Suppressor macrophage treated with lipopolysaccharide for 1 hour (primary cell): ENCODE measurements around the gene SRPRB.

ENCODE experiments used
- DNase-seq, 3 donors: peaks; one replicate each; pipeline ENCODE4 v3.0.0-alpha.2; 2020 to 2022

Gene SRPRB

DNA sequence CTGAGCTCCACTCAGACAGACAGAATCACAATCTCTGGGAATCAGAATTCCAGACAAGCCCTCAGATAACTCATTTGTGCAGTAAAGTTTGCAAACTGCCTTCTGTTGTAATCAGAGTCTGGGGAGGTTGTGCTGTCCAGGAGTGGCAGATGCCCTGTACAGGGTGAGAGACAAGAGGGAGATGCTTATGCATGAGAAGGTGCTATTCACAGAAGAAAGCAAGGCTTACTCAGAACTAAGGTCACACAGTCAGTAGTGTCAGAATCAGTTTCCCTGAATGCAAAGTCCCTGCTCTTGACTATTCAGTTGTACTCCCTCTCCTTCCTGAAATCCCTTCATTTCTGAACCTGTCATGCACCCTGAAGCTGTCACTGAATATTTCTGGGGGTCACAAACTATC lies 43.7 kb downstream of the SRPRB start:
- no peak for DNase-seq

DNA sequence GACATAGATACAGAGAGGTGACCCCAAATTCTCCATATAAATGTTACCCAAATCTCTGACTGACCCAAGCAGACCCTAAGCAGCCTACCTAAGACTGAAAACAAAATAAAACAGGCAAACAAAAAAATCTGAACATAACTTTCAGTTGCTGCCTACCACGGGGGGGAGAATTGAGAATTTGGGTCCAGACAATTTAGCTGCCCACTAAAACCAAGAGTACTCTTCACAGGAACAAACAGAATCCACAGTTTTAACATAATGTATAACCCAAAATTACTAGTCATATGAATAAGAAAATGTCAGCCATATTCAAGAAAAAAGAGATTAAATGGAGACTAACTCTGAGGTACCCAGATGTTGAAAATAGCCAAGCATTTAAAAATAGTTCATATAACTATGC lies 44.4 kb downstream of the SRPRB start:
- DNase-seq, result no peak

DNA sequence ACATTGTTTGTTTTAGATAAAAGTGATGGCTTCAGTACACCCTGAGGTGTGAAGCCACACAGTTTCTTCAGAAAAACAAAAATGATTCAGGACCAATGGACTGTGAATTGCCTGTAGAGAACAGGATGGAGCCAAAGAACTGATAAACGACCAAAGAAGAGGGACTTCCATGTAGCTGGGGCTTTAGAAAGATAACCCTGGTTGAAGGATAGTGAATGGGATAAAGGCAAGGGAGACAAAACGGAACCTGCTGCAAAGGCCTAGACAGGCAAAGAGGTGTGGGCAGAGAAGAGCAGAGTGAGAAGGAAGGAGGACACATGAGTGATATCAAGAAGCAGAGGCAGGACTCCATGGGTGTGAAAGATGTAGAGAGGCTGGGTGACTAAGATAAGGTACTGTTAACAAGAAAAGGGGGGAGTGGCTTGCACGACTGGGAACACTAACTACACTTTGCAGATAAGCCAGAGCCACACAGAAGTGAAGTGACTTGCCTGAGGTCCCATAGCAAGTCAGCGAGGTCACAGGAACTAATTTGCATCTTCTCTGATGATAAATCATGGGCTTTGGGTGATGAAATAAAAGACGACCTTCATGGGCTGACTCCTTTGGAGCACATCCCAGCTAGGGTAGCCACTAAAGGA lies 45.8 kb downstream of the SRPRB start:
- no peak for DNase-seq

DNA sequence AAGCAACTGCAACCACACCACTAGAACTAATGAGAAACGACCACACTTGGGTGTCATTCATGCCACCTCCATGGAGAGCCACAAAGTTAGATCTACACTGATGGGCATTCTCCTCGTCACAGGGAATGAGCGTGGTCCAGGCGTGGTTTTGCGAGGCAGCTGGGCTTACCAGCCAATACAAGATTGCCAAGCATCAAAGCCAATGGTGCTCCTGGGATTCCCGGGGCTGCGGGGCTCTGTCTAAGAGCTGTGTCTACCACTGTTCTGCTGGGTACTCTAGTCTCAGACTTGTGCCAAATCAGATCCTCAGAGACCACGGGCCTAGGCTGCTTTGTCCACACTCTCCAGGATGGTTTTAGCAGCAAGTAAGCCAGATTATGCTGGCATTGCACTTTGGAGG lies 46.3 kb downstream of the SRPRB start:
- DNase-seq, result no peak

DNA sequence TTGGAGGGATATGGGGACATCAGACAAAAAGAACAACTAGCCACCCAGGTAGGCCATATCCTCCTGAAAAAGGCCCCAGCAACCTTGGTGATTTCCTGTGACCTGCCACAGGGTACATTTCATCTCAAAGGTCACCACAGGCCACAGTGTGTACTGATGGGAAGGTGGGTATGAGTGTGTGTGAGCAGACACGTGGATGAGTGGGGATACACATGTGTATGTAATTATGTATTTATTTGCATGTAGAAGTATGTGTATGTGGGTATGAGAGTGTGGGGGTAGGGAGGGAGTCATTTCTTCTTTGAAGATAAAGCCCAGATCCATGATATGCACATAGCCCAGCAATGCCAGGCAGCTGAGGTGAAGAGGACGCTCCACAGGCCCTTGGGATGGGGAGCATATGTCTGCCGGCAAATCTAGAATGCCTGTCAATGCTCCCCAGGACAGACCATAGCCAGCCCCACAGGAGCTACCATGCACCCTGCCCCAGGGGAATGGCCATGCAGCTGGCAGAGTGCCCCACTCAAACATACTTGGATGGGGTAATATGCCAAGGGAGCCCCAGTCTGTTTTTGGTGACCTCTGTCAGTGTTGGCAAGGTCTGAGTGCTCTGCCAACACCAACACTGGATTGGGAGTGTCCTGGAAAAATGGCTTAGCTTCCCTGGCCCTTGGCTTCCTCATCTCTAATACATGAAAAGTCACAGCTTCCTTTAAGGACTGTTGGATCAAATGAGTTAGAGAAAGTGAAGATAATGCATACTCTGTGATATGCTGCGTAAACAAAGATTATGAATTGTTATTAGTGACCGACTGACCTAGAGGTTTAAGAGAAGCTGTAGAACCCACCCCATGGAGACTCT lies 47.7 kb downstream of the SRPRB start:
- DNase-seq, result no peak

DNA sequence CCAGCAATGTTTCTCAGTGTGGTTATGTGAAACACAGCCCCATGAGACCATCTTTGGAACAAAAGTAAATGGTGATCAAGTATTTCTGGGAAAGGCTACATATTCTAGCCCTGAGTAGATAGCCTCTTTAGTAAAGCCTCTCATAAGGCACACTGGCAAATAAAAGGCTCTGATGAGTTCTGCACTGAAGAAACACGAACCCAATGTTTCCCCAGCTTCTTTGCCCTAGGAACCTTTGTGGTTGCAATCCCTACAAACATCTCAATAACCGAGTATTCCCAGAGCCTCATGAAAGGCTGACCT lies 48.3 kb downstream of the SRPRB start:
- DNase-seq, result no peak

DNA sequence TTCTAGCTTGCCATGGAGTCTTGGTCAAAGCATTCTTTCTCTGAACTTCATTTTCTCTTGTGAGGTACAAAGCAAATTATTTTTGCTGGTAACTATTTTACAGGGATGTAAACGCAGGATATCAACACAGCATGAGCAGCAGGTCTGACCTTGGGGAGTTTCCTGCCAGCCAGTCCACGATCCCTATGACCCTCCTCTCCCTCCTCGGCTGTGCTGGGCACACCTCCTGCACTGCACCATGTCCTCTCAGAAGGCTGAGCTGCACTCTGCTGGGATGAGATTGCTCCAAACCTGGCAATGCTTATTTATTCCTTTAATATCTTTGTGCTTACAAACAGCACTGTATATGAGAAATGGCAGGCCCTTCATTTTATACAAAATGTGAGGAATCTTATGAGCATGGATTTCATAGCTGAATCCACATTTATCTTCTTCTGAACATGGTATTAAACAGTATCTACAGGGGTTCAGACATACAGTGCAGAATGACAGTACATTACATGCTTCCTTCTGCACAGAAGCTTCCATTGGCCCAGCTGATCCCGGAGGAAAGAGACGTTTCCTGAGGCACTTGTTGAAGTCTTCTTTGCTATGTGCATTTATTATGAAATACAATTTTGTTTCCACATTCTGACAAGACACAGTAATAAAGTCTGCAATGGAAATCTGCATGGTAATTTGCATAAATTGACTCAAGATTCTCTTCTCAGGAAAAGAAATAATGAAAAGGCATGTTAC lies 48.8 kb downstream of the SRPRB start:
- DNase-seq, result no peak

DNA sequence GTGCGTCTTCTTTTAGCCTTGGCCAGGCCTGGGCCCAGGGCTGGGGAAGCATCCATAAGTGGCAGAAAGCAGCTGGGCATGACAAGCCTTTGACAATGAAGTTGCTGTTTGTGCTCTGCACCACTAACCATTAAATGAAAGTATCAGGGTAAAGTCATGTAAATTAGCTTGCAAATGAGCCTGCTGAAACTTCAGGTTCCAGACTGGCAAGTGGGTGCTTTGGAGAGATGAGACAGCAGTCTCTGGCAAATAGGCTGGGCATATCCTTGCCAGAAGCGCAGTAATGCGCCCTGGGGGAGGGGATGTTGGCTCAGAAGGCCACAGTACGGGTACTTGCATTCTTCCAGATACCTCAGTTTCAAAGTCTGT lies 49.4 kb downstream of the SRPRB start:
- no peak for DNase-seq

DNA sequence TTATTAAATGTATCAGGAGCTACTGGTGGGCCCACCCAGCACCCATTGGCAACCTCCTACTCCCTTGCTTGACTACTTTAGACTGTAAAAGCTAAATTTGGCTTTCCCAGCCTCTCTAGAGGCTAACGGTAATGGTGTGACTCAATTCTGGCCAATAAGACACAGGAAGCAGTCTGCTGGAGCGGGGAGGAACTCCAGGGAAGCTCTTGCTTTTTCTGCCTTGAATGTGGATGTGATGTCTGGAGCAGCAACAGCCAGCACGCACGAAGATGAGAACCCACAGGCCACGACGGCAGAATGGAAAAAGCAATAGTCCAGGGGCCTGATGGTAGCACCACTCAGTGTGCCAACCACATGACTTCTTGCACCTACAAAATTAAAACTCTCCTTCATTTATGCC lies 50.2 kb downstream of the SRPRB start:
- DNase-seq, result no peak

DNA sequence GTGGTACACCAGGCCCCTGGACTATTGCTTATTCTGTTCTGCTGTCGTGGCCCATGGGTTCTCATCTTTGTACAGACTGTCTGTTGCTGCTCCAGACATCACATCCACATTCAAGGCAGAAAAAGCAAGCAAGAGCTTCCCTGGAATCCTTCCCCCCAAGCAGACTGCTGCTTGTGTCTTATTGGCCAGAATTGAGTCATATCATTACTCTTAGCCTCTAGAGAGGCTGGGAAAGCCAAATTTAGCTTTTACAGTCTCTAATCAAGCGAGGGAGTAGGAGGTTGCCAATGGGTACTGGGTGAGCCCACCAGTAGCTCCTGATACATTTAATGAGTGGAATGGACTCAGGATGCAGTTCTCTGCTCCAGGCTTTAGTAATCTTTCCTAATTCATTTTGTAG lies 50.7 kb downstream of the SRPRB start:
- no peak for DNase-seq

DNA sequence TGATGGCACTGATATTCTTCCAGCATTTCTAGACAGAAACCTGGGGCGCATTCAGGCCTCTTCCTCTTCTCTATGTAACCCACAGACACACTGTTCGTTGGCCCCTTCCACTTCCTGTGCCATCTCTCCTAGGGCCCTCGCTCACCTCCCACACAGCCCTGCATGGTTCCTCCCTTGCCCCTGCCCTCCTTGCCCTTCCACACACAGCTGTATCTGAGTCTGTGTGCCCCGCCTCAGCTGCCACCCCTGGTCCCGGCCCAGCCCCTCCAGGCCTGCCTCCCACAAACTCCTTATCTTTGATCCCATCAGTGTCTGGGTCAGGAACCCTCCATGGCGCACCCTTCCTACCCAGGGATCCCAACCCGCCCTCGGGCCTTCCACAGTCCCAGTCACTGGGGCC lies 52.2 kb downstream of the SRPRB start:
- peak in 2 of 3 donors; percentile 9 to 14 for DNase-seq

DNA sequence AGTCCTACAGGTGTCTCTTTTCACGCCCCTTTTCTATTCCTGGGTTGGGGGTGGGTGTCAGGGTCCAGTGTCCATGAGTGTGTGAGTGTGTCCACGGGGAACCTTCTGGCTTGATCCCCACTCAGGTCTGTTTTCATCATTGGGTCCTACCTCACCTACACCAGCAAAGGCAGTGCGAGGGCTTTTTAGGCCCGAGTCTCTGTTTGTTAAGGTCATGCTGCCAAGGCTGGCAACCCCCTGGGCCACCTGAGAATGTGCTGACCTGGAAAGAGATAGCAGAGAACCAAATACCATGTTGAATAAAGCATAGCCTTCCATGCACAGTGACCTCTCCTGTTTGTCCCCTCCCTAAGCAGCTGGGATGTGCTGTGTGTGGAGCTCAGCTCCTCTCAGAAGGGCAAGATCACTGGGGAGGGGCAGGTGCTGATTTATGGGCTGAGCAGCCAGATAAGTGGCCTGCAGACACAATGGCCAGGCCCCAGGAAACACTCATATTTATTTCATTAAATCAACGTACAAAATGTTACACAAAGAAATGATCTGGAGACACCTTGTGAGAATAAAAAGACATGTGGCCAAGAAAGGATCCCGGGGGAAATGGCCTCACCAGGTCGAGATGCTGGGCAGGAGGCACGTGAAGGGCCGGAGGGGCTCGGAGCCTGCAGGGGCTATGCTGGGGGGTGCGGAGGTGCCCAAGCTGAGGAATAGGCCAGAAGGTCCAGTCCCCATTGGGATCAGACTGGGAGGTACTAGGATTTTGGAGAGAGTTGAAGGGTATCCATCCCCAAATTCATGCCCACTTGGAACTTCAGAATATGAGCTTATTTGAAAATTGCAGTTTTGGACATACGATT lies 54.0 kb downstream of the SRPRB start:
- DNase-seq, result no peak

DNA sequence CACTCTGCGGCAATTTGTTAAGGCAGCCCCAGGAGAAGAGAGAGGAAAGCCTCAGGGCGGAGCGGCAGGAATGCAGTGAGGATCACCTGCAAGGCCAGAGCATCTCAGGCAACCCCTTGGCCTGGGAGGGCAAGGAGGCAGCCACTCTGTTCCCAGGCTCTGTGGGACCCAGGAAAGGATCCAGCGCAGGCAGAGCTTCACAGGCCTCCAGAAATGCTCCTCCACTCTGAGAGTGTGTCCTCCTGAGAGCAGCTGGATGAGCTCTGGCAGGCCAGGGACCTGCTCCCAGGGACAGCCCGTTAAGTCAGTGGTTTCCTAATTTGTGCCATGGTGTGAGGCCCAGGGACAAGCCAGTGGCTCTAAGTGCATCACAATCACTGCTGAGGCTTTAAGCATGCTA lies 54.9 kb downstream of the SRPRB start:
- no peak for DNase-seq

DNA sequence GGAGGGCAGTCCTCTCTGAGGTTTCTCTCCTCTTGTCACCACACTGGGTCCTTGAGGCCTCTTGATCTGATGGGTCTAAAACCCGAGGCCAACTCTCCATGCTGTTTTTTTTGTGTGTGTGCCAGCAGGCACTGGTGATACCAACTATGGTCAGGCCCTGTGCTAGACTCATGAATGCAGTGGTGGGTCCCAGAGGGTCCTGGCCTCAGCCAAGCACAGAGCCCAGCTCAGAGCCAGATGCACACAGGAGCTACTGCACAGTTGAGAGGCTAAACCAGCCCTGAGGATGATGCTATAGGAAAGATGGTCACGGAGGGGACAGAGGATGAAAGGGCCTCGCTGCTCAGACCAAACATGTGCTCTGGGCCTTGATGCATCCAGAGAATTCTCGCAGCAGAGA lies 56.5 kb downstream of the SRPRB start:
- no peak for DNase-seq

DNA sequence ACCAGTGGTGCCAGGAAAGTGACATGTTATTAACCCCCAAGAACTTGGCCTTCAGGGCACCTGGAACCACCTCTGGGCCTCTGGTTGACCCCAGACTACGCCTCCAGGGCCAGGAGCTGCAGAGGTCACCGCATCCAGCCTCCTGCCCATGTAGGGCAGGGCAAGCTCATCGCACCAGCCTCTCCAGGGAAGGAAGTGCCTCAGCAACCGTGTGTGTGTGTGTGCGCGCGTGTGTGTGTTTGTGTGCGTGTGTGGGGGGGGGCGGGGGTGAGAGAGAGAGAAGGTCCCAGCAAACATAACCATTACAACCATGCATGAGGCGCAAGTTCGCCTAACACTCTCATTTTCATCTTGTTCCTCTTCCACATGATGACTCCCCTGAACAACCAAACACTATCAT lies 58.3 kb downstream of the SRPRB start:
- DNase-seq, result no peak

DNA sequence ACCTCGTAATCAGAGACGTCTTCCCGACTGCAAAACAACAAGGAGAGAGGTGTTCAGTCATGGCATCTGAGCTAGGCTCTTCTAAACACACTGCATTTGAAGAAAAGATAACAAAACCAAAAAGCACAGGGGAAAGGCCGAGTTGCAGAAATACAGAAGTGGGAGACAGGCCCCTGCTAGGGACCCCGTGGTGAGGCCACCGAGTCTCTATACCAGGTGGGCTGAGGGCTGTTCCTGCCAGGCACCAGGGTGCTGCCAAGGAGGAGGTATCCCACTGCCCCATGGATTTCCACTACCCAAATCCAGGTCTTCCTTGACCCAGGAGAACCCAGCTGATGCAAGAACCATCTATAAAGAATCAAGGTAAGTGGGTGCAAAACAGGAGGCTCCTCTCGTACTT lies 59.0 kb downstream of the SRPRB start:
- DNase-seq, result no peak

DNA sequence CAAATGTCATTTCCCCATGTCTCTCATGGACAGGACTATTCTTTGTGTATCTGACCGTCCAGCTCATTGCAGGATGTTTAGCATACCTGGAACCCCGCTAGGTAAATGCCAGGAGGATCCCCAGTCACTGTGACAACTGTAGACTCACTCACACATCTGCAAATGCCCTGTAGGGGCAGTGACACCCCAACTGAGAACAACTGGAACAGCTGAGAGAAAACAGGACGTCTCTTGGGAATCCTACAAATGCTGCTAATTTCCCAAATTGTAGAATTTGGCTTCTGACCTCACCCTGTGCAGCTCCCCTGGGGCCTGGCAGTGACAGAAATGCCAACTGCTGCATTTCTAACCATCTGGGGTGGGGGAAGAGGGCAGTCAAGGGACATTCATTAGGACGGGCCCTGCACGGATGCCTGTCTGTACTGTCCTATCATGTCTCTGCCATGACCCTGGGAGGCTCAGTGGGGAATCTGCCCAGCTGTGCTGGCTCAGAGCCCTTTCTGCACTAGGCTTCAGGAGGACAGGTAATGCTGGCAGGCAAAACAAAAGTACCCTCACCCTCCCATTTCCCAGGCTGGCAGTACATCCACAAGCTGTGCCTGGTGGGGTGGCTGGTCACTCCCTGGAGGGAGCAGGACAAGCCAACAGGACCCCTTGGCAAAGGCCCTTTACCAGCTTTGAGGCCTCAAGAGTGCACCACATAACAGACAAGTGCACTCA lies 59.7 kb downstream of the SRPRB start:
- no peak for DNase-seq

DNA sequence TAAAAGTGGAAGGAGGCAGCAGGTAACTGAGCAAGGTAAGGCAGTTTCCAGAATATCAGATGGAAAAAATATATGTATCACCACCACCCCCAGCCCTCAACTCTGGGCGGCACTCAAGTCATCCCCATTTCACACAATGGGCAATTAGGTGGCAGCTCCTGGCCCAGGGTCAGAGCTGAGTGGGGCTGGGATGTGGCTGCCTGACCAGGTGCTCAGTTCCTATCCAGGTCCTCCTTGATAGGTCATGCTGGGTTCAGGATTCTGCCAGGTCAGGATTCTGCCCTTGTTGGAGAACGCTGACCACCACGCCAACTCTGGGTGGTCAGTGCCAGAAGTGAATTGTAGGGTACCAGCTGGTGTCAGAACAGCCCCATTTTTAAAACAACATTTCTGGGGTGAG lies 60.5 kb downstream of the SRPRB start:
- DNase-seq, result no peak

DNA sequence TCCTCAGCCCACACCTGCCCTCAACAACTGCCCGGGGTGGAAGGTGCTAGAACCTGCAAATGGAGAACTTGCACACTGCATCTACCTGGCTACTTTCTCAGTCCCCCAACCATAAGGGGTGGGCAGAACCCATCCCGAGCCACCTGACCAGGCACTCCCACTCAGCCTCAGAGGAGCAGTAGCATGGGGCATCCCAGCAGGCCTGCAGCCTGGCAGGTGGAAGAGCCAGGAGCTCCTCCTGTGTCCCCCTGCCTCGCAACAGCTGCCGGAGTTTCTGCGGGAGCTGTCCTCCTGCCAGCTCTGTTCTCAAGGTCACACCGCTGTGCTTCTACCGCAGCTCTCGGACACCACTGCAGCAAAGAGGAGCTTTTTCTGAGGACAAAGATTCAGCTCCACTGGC lies 62.6 kb downstream of the SRPRB start:
- no peak for DNase-seq

DNA sequence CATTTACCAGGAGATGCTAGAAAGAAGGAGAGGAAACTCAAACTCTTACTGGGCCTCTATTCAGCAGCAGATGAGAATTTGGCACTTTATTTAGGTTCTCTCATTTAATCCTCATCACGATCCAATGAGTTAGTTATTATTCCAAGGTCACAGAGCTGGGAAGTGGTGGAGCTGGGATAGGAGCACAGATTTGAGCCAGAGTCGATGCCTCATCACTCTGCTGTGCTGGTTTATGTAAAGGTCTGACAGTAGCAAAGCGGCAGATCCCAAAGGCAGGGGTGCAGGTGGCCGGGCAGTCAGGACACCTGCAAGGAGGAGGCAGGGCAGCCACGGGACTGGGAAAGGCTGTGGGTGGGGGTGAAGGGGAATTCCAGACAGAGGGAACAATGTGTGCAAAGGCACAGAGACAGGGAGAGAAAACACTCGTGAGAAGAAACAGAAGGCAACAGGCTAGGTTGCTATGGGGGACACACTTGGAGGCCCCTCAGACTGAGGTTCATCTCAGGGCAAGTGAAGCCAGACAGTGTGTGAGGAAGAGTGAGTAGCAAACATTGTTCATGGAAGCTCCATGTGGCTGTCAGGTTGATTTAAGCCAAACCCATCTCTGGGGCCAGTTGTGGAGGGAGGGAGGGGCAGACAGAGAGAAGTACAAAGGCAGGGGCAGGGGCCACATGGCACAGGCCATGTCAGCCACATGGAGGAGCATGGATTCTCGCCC lies 63.3 kb downstream of the SRPRB start:
- DNase-seq, result no peak

DNA sequence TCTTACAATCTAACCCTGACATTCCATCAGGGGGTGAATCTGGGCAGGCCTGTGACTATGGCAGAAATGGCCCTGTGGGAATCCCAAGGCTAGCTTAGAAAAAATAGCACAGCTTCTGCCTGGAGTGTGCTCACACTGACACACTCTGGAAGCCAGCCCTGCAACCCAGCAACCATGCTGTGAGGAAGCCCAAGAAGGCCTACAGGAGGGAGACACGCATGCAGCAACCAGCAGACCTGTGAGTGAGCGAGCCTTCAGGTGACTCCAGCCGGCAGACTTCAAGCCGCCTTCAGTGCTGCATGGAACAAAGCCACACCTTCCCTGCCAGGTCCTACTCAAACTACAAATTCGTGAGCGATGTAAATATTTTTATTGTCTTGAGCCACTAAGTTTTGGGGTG lies 64.0 kb downstream of the SRPRB start:
- no peak for DNase-seq

DNA sequence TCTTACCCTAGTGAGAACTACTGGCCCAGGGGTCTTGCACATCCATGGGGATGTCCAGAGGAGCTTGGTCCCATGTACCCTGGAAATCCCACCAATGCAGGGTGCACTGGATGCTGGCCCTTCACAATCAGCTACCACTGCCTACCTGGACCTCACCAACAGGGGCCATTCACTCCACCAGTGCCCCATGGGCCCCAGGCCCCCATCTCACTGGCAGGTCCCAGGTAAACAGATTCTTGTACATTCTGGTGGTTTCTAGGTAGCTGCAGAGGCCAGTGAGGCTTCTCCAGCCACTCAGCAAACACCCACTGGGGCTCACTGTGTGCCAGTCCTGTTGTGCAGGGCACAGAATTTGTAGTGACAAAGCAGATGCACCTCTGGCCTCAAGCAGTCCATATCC lies 65.2 kb downstream of the SRPRB start:
- DNase-seq, result no peak
